Progenitor cell of endocrine pancreas (in vitro differentiated cells): ENCODE measurements around the gene GNLY. TPM values are rescaled to one million over a fixed set of nuclear protein-coding genes. Genes with fewer than 3 reads are reported as not detected.

Experiments
- DNase-seq: peaks from one replicate; pipeline ENCODE4 v3.0.0; 2021; ENCODE audit warnings: low spot score; ENCODE audit not compliant: unreplicated experiment
- H3K27ac Mint-ChIP-seq: 2 replicates; pipeline ENCODE4 v1.8.0; 2021; ENCODE audit warnings: mild to moderate bottlenecking, moderate library complexity, mixed read lengths
- H3K27me3 Mint-ChIP-seq: 2 replicates; pipeline ENCODE4 v1.8.0; 2021; ENCODE audit warnings: mixed read lengths
- H3K36me3 Mint-ChIP-seq: 2 replicates; pipeline ENCODE4 v1.8.0; 2022; ENCODE audit warnings: mixed read lengths; ENCODE audit not compliant: insufficient read depth
- H3K4me1 Mint-ChIP-seq: 2 replicates; pipeline ENCODE4 v1.8.0; 2021; ENCODE audit warnings: low read depth, mixed read lengths
- H3K4me3 Mint-ChIP-seq: 2 replicates; pipeline ENCODE4 v1.8.0; 2021; ENCODE audit warnings: low read depth, mild to moderate bottlenecking, moderate library complexity, mixed read lengths
- H3K9me3 Mint-ChIP-seq: 2 replicates; pipeline ENCODE4 v1.8.0; 2021; ENCODE audit warnings: low read depth, mixed read lengths
- total RNA-seq: library from RNA; stranded (reverse); gene quantifications from 2 replicates; pipeline ENCODE4 v1.2.1, GENCODE V29; 2021
- TF ChIP-seq, protein P1 (sequence below): fragments of 200-600 bp; sonication (generic); IDR thresholded peaks from one replicate; pipeline ENCODE4 v1.5.0; 2021; ENCODE audit warnings: antibody characterized with exemption, mild to moderate bottlenecking; ENCODE audit not compliant: unreplicated experiment

The GNLY gene
- total RNA-seq, 1 donor from 2014 or later = not detected

DNA sequence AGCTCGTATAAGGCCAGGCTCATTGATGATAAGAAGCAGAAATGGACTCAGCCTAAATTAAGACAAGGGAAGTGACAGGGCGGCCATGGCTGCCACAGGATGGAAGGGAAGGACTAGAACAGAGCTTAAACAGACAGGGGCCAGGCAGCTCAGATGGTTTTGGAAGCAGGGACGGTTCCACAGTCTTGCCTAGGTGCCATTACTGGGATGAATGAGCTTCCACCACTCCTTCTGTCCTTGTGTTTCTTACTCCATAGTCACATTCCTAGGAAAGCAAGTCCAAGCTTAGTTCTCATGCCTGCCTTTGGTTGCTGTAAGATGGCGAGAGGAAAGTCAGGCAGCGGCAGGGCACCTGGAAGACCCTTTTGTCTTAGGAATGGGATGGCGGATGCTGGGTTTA is 11.9 kb downstream of the GNLY start:
- TF ChIP-seq, protein P1, sequence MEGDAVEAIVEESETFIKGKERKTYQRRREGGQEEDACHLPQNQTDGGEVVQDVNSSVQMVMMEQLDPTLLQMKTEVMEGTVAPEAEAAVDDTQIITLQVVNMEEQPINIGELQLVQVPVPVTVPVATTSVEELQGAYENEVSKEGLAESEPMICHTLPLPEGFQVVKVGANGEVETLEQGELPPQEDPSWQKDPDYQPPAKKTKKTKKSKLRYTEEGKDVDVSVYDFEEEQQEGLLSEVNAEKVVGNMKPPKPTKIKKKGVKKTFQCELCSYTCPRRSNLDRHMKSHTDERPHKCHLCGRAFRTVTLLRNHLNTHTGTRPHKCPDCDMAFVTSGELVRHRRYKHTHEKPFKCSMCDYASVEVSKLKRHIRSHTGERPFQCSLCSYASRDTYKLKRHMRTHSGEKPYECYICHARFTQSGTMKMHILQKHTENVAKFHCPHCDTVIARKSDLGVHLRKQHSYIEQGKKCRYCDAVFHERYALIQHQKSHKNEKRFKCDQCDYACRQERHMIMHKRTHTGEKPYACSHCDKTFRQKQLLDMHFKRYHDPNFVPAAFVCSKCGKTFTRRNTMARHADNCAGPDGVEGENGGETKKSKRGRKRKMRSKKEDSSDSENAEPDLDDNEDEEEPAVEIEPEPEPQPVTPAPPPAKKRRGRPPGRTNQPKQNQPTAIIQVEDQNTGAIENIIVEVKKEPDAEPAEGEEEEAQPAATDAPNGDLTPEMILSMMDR = no peak
- Mint-ChIP-seq H3K9me3 (no peaks in the 10 kb centered on the region), H3K27me3 (peaks cover 50% of the 10 kb centered on the region), H3K4me3 (no peak overlapping the region), H3K36me3 (no peaks in the 10 kb centered on the region), H3K27ac (no peak overlapping the region), H3K4me1 (peaks cover 8% of the 10 kb centered on the region)
- DNase-seq = no peak

DNA sequence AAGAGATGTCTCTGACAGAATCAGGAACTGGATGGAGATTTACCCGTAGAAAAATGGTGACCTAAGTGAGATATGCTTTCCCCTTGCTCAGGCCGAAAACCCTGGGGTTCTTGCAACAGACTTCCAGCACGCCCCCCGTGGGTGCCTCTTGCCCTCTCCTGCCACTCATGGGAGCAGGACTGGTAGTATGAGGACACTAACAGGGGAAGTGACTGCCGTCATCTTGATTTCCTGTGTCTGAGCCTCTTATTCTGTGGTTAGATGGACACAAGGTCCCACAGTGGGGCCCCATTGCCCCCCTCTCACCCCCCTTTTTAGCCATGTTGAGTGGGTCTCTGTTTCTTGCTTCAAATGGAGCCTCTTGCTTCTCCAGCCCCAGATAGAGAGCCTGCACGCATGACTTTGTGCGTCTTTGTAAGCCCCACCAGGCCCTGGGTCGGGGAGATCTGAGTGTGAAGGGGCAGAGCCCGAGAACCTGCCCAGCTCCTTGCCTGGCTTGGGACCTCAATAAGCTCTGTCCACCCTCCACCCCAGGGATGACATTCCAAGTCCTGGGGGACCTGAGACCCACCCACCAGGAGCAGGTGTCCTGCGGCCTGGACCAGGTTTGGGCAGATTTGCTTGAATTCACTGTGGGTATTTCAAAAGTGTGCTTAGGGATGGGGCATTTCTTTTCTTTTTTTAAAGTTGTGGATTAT is 12.6 kb downstream of the GNLY start:
- no peaks in the 10 kb centered on the region for H3K9me3 Mint-ChIP-seq
- H3K27me3 Mint-ChIP-seq = peaks cover 50% of the 10 kb centered on the region
- no peak for DNase-seq
- TF ChIP-seq, protein P1 = no peak
- H3K4me1 Mint-ChIP-seq = peaks cover 8% of the 10 kb centered on the region
- H3K27ac Mint-ChIP-seq = no peak overlapping the region
- no peak overlapping the region for H3K4me3 Mint-ChIP-seq
- no peaks in the 10 kb centered on the region for H3K36me3 Mint-ChIP-seq

DNA sequence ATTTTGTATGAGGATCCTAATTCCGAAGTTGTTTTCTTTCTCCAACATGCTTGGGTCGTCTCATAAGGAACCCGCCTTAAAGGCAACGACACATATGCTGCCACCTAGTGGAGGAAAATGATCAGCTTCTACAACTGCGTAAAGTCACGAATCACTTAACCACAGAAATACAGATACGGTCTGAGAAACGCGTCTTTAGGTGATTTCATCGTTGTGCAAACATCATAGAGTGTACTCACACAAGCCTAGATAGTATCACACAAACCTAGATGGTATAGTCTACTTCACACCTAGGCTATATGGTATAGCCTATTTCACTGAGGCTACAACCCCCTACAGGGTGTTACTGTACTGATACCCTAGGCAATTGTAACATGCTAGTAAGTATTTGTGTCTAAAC is 13.1 kb downstream of the GNLY start:
- Mint-ChIP-seq H3K36me3 (no peaks in the 10 kb centered on the region), H3K27me3 (peaks cover 48% of the 10 kb centered on the region), H3K4me1 (peaks cover 8% of the 10 kb centered on the region), H3K9me3 (no peaks in the 10 kb centered on the region), H3K4me3 (no peak overlapping the region), H3K27ac (no peak overlapping the region)
- no peak for DNase-seq
- TF ChIP-seq, protein P1 = peak; percentile 90

DNA sequence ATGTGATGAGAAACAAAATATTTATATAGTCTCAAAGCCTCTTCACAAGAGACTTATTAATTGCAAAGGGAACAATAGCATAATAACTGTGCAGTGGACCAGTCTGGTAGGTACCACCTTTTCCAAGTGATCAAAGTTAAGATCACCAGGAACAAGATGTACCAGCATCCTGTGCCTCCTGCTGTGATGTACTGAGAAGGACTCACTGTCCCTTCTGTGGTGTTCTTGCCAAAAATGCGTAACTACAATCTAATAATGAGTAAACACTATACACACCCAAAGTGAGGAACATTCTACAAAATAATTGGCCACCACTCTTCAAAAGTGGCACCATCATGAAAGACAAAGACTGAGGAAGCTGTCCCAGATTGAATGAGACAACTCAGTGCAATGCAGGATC is 14.5 kb downstream of the GNLY start:
- Mint-ChIP-seq H3K4me3 (no peak overlapping the region), H3K27me3 (peaks cover 38% of the 10 kb centered on the region), H3K27ac (no peak overlapping the region), H3K4me1 (peaks cover 12% of the 10 kb centered on the region), H3K36me3 (no peaks in the 10 kb centered on the region), H3K9me3 (no peaks in the 10 kb centered on the region)
- no peak for DNase-seq
- TF ChIP-seq, protein P1 = no peak

DNA sequence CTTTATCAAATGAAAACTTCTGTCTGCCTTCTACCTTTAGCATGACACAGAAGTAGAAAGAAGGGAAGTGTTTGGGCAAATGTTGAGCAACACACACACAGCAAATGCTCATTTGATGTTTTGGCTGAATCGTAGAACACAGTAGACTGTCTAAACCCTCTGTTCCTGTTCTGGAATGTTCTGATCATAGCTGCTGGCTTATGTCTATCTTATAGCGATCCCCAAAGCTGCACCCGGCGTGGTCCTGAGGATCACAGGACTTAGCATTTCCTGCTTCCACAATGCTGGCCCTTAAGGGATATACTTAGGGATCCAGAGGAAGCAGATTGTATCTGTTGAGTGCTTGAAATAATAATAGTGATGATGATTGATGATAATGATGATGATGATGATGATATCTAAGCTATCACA is 15.2 kb downstream of the GNLY start:
- H3K9me3 Mint-ChIP-seq = no peaks in the 10 kb centered on the region

More for the DNA sequence above, 15.2 kb downstream of the GNLY start:
- Mint-ChIP-seq H3K4me3 (no peak overlapping the region), H3K27ac (no peak overlapping the region), H3K36me3 (no peaks in the 10 kb centered on the region), H3K4me1 (peaks cover 18% of the 10 kb centered on the region), H3K27me3 (peaks cover 35% of the 10 kb centered on the region)
- TF ChIP-seq, protein P1 = no peak
- no peak for DNase-seq
